Keratinocyte (primary cell): ENCODE measurements around the gene UBE2K. TPM values are rescaled to one million over a fixed set of nuclear protein-coding genes. Genes with fewer than 3 reads are reported as not detected.
"Not testable (repeated sequence)": the region's sequence is repeated elsewhere in the genome, so short reads cannot be mapped to it uniquely, and the experiment has no call there.

ENCODE experiments used
- DNase-seq: peaks from one replicate; pipeline ENCODE4 v3.0.0-alpha.2; 2011; ENCODE audit warnings: low read depth, missing footprints, low spot score
- FAIRE-seq: peaks from 2 replicates; lab custom pipeline; 2011; peaks lifted over from hg19 to GRCh38; lab: Jason Lieb, UNC
- H2AFZ ChIP-seq: 2 replicates; pipeline ENCODE4 v1.6.0; 2012; ENCODE audit warnings: low read length, control low read depth, inconsistent platforms; ENCODE audit not compliant: control insufficient read depth
- H3K27ac ChIP-seq: 2 replicates; pipeline ENCODE4 v1.5.1; 2011; ENCODE audit warnings: low read length; ENCODE audit not compliant: control insufficient read depth, insufficient read depth
- H3K27me3 ChIP-seq: 3 replicates; pipeline ENCODE4 v1.6.0; 2011; ENCODE audit warnings: low read length; ENCODE audit not compliant: control insufficient read depth, insufficient read depth; ENCODE audit errors: extremely low read depth
- H3K36me3 ChIP-seq, 2 experiments: 2 replicates in 1 of 2; 3 replicates in 1 of 2; pipeline ENCODE4 v1.5.1; 2011; ENCODE audit warnings: low read length in 2 of 2, mild to moderate bottlenecking in 1 of 2; ENCODE audit not compliant: control insufficient read depth in 2 of 2, insufficient read depth in 2 of 2; ENCODE audit errors: extremely low read depth in 1 of 2
- H3K4me1 ChIP-seq: 3 replicates; pipeline ENCODE4 v1.5.1; 2011; ENCODE audit warnings: low read length; ENCODE audit not compliant: control insufficient read depth, insufficient read depth; ENCODE audit errors: extremely low read depth
- H3K4me2 ChIP-seq: 3 replicates; pipeline ENCODE4 v1.6.0; 2011; ENCODE audit warnings: low read depth, low read length; ENCODE audit not compliant: control insufficient read depth, insufficient read depth; ENCODE audit errors: extremely low read depth
- H3K4me3 ChIP-seq, 3 experiments: fragments of 200-600 bp in 1 of 3; sonication (generic) in 1 of 3; 2 replicates in 2 of 3; 3 replicates in 1 of 3; pipeline ENCODE4 v1.5.1; 2011 to 2016; ENCODE audit warnings: low read length in 3 of 3, mild to moderate bottlenecking in 3 of 3, control low read depth in 2 of 3, inconsistent platforms in 1 of 3, low read depth in 1 of 3, mixed read lengths in 1 of 3, mixed run types in 1 of 3, moderate library complexity in 1 of 3; ENCODE audit not compliant: control insufficient read depth in 2 of 3, insufficient read depth in 2 of 3; ENCODE audit errors: extremely low read depth in 1 of 3
- H3K79me2 ChIP-seq: 2 replicates; pipeline ENCODE4 v1.6.0; 2012; ENCODE audit warnings: low read length; ENCODE audit not compliant: control insufficient read depth, insufficient read depth
- H3K9ac ChIP-seq: 3 replicates; pipeline ENCODE4 v1.6.0; 2011; ENCODE audit warnings: low read length; ENCODE audit not compliant: control insufficient read depth, insufficient read depth; ENCODE audit errors: extremely low read depth
- H3K9me1 ChIP-seq: 3 replicates; pipeline ENCODE4 v1.6.0; 2011; ENCODE audit warnings: low read length; ENCODE audit not compliant: control insufficient read depth, insufficient read depth; ENCODE audit errors: extremely low read depth
- H3K9me3 ChIP-seq: 2 replicates; pipeline ENCODE4 v1.5.1; 2012; ENCODE audit warnings: low read depth, low read length; ENCODE audit not compliant: control insufficient read depth
- H4K20me1 ChIP-seq: 3 replicates; pipeline ENCODE4 v1.6.0; 2011; ENCODE audit warnings: low read length; ENCODE audit not compliant: control insufficient read depth, insufficient read depth; ENCODE audit errors: extremely low read depth
- CTCF ChIP-seq, 3 experiments: IDR thresholded peaks in 1 of 3; conservative IDR thresholded peaks in 1 of 3; optimal IDR thresholded peaks in 1 of 3; 2 replicates in 2 of 3; 3 replicates in 1 of 3; pipeline versions ENCODE3 to v1.5.1; 2011; ENCODE audit warnings: low read length in 3 of 3, mild to moderate bottlenecking in 3 of 3, moderate library complexity in 2 of 3, control low read depth in 1 of 3, inconsistent platforms in 1 of 3; ENCODE audit not compliant: insufficient read depth in 2 of 3; ENCODE audit errors: extremely low read depth in 1 of 3
- EZH2 ChIP-seq: IDR thresholded peaks from one replicate; pipeline ENCODE4 v1.6.1; 2012; ENCODE audit warnings: inconsistent platforms, mild to moderate bottlenecking, low read length, moderate library complexity
- dilution Hi-C: fragments of 300-500 bp; cut with MboI; formaldehyde crosslinking; loops from one replicate; pipeline ENCODE4 v1.7.0; 2020; ENCODE audit warnings: low sequenced_read_pairs; ENCODE audit not compliant: extremely low pct_ligation_motif_present
- polyA plus RNA-seq, 5 experiments: library from polyadenylated mRNA; depleted of rRNA in 3 of 5; stranded (reverse) in 3 of 5; stranded (forward) in 1 of 5; unstranded in 1 of 5; fragments of >200 nt; gene quantifications; 1 replicate in 1 of 5; 2 replicates in 3 of 5; 3 replicates in 1 of 5; pipeline versions ENCODE4 v1.2.1 to v1.2.3, GENCODE V29; 2011 to 2012; ENCODE audit warnings: missing spikeins in 2 of 5, low read depth in 1 of 5, low replicate concordance in 1 of 5

UBE2K gene
- polyA plus RNA-seq, 1 donor (not counting 4 experiments of a cell fraction or from before 2014, with no cell fraction given): 163 TPM

GRCh38 chr4:39812500-39812899 lies 114.6 kb downstream of the UBE2K start:
- H3K4me1 ChIP-seq: no peaks in the 10 kb centered on the region
- no peaks in the 10 kb centered on the region for H4K20me1 ChIP-seq
- no peaks in the 10 kb centered on the region for H3K27me3 ChIP-seq
- no peaks in the 10 kb centered on the region for H3K79me2 ChIP-seq
- no peak overlapping the region for H2AFZ ChIP-seq
- H3K36me3 ChIP-seq: no peaks in the 10 kb centered on the region
- DNase-seq: no peak
- H3K4me3 ChIP-seq: no peak overlapping the region
- dilution Hi-C loops: no loop called here
- no peaks in the 10 kb centered on the region for H3K9me3 ChIP-seq
- TF ChIP-seq EZH2 (no peak), CTCF (optimal IDR thresholded peaks at IDR 0.05 in 1 of 3, IDR thresholded peaks at IDR 0.05 in 1 of 3, conservative IDR thresholded peaks at IDR 0.05 in 1 of 3; ENCODE audit: extremely low read depth in 1 of 3, insufficient read depth in 2 of 3, low read length in 3 of 3) (no peak)
- H3K9me1 ChIP-seq: no peaks in the 10 kb centered on the region
- no peak overlapping the region for H3K27ac ChIP-seq
- FAIRE-seq: no peak
- H3K4me2 ChIP-seq: no peak overlapping the region
- no peak overlapping the region for H3K9ac ChIP-seq

- DNase-seq, H3K9me1 ChIP-seq, H3K27me3 ChIP-seq, H2AFZ ChIP-seq, H3K4me3 ChIP-seq, H3K79me2 ChIP-seq, H4K20me1 ChIP-seq, FAIRE-seq, H3K9ac ChIP-seq, dilution Hi-C loops, H3K27ac ChIP-seq, H3K4me2 ChIP-seq, H3K36me3 ChIP-seq, H3K4me1 ChIP-seq, H3K9me3 ChIP-seq: not testable (repeated sequence)
Observed at GRCh38 chr4:39813033-39813432, 115.1 kb downstream of the UBE2K start.

GRCh38 chr4:39813761-39814160 lies 115.8 kb downstream of the UBE2K start:
- H3K27me3 ChIP-seq, H3K36me3 ChIP-seq, H4K20me1 ChIP-seq, H3K4me3 ChIP-seq, H3K9me3 ChIP-seq, H3K27ac ChIP-seq, H2AFZ ChIP-seq, FAIRE-seq, dilution Hi-C loops, DNase-seq, H3K79me2 ChIP-seq, H3K4me2 ChIP-seq, H3K4me1 ChIP-seq, H3K9me1 ChIP-seq, H3K9ac ChIP-seq: not testable (repeated sequence)
